WTC11 (cell line): ENCODE data around the gene PEAK1. TPM values are rescaled to one million over a fixed set of nuclear protein-coding genes. Genes with fewer than 3 reads are reported as not detected.
"Not testable (repeated sequence)": the region's sequence is repeated elsewhere in the genome, so short reads cannot be mapped to it uniquely, and the experiment has no call there.

Experiments
- ATAC-seq: fragments of 200-7000 bp; cut with Tn5 transposase; 2 replicates; pipeline ENCODE4 v1.10.0; 2021; ENCODE audit warnings: mild to moderate bottlenecking, moderate library complexity
- CTCF ChIA-PET: fragments of 300-600 bp; sonication (Branson Sonifier 250); formaldehyde crosslinking; loops from one replicate; lab custom pipeline; 2021; ENCODE audit warnings: antibody characterized with exemption; lab: Charles Lee
- POLR2A ChIA-PET: fragments of 350-600 bp; sonication (Branson Sonifier 250); formaldehyde crosslinking; loops from one replicate; lab custom pipeline; 2021; ENCODE audit warnings: antibody characterized with exemption; lab: Charles Lee
- DNase-seq: peaks from one replicate; pipeline ENCODE4 v3.0.0; 2021; ENCODE audit warnings: low spot score
- H3K27ac Mint-ChIP-seq: 2 replicates; pipeline ENCODE4 v1.8.0; 2021; ENCODE audit warnings: mixed read lengths
- H3K27me3 Mint-ChIP-seq: 2 replicates; pipeline ENCODE4 v1.8.0; 2021; ENCODE audit warnings: low read depth, mild to moderate bottlenecking, moderate library complexity, mixed read lengths
- H3K36me3 Mint-ChIP-seq: 2 replicates; pipeline ENCODE4 v1.8.0; 2021; ENCODE audit warnings: mixed read lengths
- H3K4me1 Mint-ChIP-seq: 2 replicates; pipeline ENCODE4 v1.8.0; 2022; ENCODE audit warnings: mixed read lengths
- H3K4me3 Mint-ChIP-seq: 2 replicates; pipeline ENCODE4 v1.8.0; 2021; ENCODE audit warnings: mild to moderate bottlenecking, moderate library complexity, mixed read lengths
- H3K9me3 Mint-ChIP-seq: 2 replicates; pipeline ENCODE4 v1.8.0; 2021; ENCODE audit warnings: mixed read lengths
- EMX1 ChIP-seq: fragments of 250-450 bp; sonication (Bioruptor Pico); IDR thresholded peaks from 2 replicates; pipeline ENCODE4 v1.8.0; 2021; ENCODE audit warnings: mild to moderate bottlenecking
- HMGA2 ChIP-seq: fragments of 250-450 bp; sonication (Bioruptor Pico); IDR thresholded peaks from 2 replicates; pipeline ENCODE4 v1.4.0; 2021; ENCODE audit warnings: mild to moderate bottlenecking, moderate library complexity
- NR3C1 ChIP-seq: sonication (generic); formaldehyde crosslinking; conservative IDR thresholded peaks from 2 replicates; pipeline ENCODE4 v1.8.1; 2023; ENCODE audit warnings: low read depth, mild to moderate bottlenecking, missing genetic modification reagents
- RELA ChIP-seq: sonication (generic); formaldehyde crosslinking; IDR thresholded peaks from 2 replicates; pipeline ENCODE4 v1.8.1; 2022; ENCODE audit warnings: missing genetic modification reagents, mild to moderate bottlenecking, borderline replicate concordance
- SOX15 ChIP-seq: fragments of 250-450 bp; sonication (Bioruptor Pico); IDR thresholded peaks from 2 replicates; pipeline ENCODE4 v1.9.0; 2021; ENCODE audit warnings: mild to moderate bottlenecking
- ZNF232 ChIP-seq: sonication (generic); formaldehyde crosslinking; IDR thresholded peaks from 2 replicates; pipeline ENCODE4 v1.8.0; 2022; ENCODE audit warnings: mild to moderate bottlenecking, missing genetic modification reagents
- ZNF396 ChIP-seq: fragments of 250-450 bp; sonication (Bioruptor Pico); IDR thresholded peaks from 2 replicates; pipeline ENCODE4 v1.8.0; 2021; ENCODE audit warnings: mild to moderate bottlenecking, moderate library complexity, borderline replicate concordance
- total RNA-seq: library from RNA; stranded (reverse); gene quantifications from 3 replicates; pipeline ENCODE4 v1.2.3, GENCODE V29; 2021
- TF ChIP-seq, protein P1 (sequence below): sonication (generic); formaldehyde crosslinking; conservative IDR thresholded peaks from 2 replicates; pipeline ENCODE4 v1.8.1; 2023; ENCODE audit warnings: mild to moderate bottlenecking, low read depth, missing genetic modification reagents, moderate library complexity
- TF ChIP-seq, protein P2 (sequence below): sonication (generic); formaldehyde crosslinking; IDR thresholded peaks from 2 replicates; pipeline ENCODE4 v1.8.1; 2022; ENCODE audit warnings: low read depth, mild to moderate bottlenecking, moderate library complexity, missing genetic modification reagents, borderline replicate concordance
- TF ChIP-seq, protein P3 (sequence below): sonication (generic); formaldehyde crosslinking; IDR thresholded peaks from 2 replicates; pipeline ENCODE4 v1.8.1; 2023; ENCODE audit warnings: mild to moderate bottlenecking, missing genetic modification reagents
- TF ChIP-seq, protein P4 (sequence below): sonication (generic); formaldehyde crosslinking; IDR thresholded peaks from 2 replicates; pipeline ENCODE4 v1.8.0; 2022; ENCODE audit warnings: mild to moderate bottlenecking, missing genetic modification reagents
- TF ChIP-seq, protein P5 (sequence below): fragments of 250-450 bp; sonication (Bioruptor Pico); IDR thresholded peaks from 2 replicates; pipeline ENCODE4 v1.9.0; 2021; ENCODE audit warnings: moderate library complexity, mild to moderate bottlenecking, inconsistent platforms, borderline replicate concordance
- TF ChIP-seq, protein P6 (sequence below): sonication (generic); formaldehyde crosslinking; IDR thresholded peaks from 2 replicates; pipeline ENCODE4 v1.8.0; 2022; ENCODE audit warnings: mild to moderate bottlenecking, missing genetic modification reagents
- TF ChIP-seq, protein P7 (sequence below): sonication (generic); formaldehyde crosslinking; IDR thresholded peaks from 2 replicates; pipeline ENCODE4 v1.8.0; 2023; ENCODE audit warnings: missing genetic modification reagents, mild to moderate bottlenecking, borderline replicate concordance
- TF ChIP-seq, protein P8 (sequence below): sonication (generic); formaldehyde crosslinking; IDR thresholded peaks from 2 replicates; pipeline ENCODE4 v1.8.1; 2022; ENCODE audit warnings: low read depth, missing genetic modification reagents, borderline replicate concordance

PEAK1 gene
- total RNA-seq, 1 experiment from 2014 or later: 49.0 TPM

DNA sequence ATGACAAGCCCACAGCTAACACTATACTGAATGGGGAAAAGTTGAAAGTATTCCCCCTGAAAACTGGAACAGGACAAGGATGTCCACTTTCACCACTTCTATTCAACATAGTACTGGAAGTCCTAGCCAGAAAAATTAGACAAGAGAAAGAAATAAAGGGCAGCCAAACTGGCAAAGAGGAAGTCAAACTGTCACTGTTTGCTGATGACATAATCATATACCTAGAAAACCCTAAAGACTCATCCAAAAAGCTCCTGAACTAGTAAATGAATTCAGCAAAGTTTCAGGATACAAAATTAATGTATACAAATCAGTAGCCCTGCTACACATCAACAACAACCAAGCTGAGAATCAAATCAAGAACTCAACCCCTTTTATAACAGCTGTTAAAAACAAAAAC lies 146.8 kb downstream of the PEAK1 start:
- H3K4me3 Mint-ChIP-seq, H3K27ac Mint-ChIP-seq, CTCF ChIA-PET, H3K4me1 Mint-ChIP-seq, H3K27me3 Mint-ChIP-seq, ATAC-seq, POLR2A ChIA-PET, DNase-seq: not testable (repeated sequence)
- H3K36me3 Mint-ChIP-seq: peaks cover 18% of the 10 kb centered on the region
- H3K9me3 Mint-ChIP-seq: peaks cover 13% of the 10 kb centered on the region

DNA sequence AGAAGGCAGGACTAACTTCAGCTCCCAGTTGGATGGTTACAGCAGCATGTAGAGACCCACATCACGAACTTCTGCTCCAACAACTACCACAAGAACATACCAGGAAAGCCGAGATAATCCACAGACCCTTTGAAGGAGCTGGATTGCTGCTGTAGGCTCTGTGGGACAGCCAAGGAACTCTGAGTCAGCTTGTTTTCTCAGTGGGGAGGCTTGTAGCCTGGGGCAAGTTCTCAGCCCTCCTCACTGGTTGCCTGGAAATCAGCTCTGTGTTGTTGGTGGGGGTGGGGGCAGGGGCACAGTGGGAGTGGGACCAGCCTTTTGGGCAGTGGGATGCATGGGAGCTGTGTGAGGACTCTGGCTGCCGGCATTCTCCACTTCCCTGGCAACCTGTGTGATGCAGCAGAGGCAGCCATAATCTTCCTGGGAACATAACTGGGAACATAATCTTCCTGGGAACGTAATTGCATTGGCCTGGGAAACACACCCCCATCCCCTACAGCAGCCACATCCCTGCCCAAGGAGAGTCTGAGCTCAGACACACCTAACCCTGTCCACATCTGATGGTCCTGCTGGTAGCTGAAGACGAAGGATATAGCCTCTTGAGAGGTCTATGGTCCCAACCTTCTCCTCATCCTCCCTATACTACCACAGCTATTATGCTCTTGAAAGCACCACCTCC lies 153.1 kb downstream of the PEAK1 start:
- Mint-ChIP-seq H3K27me3 (no peaks in the 10 kb centered on the region), H3K36me3 (peaks cover 31% of the 10 kb centered on the region), H3K4me3 (no peak overlapping the region), H3K4me1 (peaks cover 17% of the 10 kb centered on the region), H3K9me3 (peaks cover 21% of the 10 kb centered on the region), H3K27ac (no peak overlapping the region)
- POLR2A ChIA-PET: interaction anchor here (0.7 kb wide), 1 partner anchor 1618 kb away, joined by 3 read pairs; no protein-coding TSS in a partner anchor
- ATAC-seq (peak; percentile 66), DNase-seq (peak; percentile 23)
- CTCF ChIA-PET: no interaction called here
- TF ChIP-seq, protein P1, sequence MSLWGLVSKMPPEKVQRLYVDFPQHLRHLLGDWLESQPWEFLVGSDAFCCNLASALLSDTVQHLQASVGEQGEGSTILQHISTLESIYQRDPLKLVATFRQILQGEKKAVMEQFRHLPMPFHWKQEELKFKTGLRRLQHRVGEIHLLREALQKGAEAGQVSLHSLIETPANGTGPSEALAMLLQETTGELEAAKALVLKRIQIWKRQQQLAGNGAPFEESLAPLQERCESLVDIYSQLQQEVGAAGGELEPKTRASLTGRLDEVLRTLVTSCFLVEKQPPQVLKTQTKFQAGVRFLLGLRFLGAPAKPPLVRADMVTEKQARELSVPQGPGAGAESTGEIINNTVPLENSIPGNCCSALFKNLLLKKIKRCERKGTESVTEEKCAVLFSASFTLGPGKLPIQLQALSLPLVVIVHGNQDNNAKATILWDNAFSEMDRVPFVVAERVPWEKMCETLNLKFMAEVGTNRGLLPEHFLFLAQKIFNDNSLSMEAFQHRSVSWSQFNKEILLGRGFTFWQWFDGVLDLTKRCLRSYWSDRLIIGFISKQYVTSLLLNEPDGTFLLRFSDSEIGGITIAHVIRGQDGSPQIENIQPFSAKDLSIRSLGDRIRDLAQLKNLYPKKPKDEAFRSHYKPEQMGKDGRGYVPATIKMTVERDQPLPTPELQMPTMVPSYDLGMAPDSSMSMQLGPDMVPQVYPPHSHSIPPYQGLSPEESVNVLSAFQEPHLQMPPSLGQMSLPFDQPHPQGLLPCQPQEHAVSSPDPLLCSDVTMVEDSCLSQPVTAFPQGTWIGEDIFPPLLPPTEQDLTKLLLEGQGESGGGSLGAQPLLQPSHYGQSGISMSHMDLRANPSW (CRISPR knock-in tag): no peak
- no peak for TF ChIP-seq SOX15 (CRISPR knock-in tag)
- no peak for TF ChIP-seq EMX1 (CRISPR knock-in tag)
- TF ChIP-seq, protein P2, sequence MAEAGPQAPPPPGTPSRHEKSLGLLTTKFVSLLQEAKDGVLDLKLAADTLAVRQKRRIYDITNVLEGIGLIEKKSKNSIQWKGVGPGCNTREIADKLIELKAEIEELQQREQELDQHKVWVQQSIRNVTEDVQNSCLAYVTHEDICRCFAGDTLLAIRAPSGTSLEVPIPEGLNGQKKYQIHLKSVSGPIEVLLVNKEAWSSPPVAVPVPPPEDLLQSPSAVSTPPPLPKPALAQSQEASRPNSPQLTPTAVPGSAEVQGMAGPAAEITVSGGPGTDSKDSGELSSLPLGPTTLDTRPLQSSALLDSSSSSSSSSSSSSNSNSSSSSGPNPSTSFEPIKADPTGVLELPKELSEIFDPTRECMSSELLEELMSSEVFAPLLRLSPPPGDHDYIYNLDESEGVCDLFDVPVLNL: no peak
- TF ChIP-seq, protein P3, sequence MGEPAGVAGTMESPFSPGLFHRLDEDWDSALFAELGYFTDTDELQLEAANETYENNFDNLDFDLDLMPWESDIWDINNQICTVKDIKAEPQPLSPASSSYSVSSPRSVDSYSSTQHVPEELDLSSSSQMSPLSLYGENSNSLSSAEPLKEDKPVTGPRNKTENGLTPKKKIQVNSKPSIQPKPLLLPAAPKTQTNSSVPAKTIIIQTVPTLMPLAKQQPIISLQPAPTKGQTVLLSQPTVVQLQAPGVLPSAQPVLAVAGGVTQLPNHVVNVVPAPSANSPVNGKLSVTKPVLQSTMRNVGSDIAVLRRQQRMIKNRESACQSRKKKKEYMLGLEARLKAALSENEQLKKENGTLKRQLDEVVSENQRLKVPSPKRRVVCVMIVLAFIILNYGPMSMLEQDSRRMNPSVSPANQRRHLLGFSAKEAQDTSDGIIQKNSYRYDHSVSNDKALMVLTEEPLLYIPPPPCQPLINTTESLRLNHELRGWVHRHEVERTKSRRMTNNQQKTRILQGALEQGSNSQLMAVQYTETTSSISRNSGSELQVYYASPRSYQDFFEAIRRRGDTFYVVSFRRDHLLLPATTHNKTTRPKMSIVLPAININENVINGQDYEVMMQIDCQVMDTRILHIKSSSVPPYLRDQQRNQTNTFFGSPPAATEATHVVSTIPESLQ (CRISPR knock-in tag): no peak
- no peak for TF ChIP-seq ZNF232
- TF ChIP-seq RELA (CRISPR knock-in tag): no peak
- TF ChIP-seq, protein P4, sequence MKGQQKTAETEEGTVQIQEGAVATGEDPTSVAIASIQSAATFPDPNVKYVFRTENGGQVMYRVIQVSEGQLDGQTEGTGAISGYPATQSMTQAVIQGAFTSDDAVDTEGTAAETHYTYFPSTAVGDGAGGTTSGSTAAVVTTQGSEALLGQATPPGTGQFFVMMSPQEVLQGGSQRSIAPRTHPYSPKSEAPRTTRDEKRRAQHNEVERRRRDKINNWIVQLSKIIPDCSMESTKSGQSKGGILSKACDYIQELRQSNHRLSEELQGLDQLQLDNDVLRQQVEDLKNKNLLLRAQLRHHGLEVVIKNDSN (CRISPR knock-in tag): no peak
- TF ChIP-seq, protein P5, sequence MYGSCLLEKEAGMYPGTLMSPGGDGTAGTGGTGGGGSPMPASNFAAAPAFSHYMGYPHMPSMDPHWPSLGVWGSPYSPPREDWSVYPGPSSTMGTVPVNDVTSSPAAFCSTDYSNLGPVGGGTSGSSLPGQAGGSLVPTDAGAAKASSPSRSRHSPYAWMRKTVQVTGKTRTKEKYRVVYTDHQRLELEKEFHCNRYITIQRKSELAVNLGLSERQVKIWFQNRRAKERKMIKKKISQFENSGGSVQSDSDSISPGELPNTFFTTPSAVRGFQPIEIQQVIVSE: no peak

DNA sequence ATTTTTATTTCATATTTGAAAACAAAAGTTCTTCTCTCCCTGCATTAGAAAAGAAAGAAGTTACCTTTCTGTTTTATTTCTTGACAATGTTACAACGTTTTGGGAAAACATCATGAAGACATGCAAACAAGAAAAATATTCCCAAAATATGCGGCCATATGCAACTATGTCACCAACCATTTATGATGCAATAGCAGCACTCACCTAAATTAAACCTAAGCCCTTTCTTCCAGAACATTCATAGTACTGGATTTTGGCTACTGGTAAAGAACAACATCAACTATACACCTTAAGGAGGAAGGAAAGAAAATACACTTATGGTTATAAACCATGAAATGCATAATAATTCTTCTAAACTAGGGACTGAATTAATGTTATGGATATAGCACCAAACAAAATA lies 164.5 kb downstream of the PEAK1 start:
- ChIA-PET CTCF (no interaction called here), POLR2A (no interaction called here)
- Mint-ChIP-seq H3K27ac (no peak overlapping the region), H3K4me3 (no peak overlapping the region), H3K36me3 (peaks cover 18% of the 10 kb centered on the region), H3K9me3 (peaks cover 18% of the 10 kb centered on the region), H3K4me1 (no peaks in the 10 kb centered on the region; the same call in 1 of the 2 replicates), H3K27me3 (no peaks in the 10 kb centered on the region)
- DNase-seq: no peak
- ATAC-seq: no peak
- TF ChIP-seq, protein P6, sequence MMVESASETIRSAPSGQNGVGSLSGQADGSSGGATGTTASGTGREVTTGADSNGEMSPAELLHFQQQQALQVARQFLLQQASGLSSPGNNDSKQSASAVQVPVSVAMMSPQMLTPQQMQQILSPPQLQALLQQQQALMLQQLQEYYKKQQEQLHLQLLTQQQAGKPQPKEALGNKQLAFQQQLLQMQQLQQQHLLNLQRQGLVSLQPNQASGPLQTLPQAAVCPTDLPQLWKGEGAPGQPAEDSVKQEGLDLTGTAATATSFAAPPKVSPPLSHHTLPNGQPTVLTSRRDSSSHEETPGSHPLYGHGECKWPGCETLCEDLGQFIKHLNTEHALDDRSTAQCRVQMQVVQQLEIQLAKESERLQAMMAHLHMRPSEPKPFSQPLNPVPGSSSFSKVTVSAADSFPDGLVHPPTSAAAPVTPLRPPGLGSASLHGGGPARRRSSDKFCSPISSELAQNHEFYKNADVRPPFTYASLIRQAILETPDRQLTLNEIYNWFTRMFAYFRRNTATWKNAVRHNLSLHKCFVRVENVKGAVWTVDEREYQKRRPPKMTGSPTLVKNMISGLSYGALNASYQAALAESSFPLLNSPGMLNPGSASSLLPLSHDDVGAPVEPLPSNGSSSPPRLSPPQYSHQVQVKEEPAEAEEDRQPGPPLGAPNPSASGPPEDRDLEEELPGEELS: no peak
- TF ChIP-seq ZNF396 (no peak), NR3C1 (no peak), HMGA2 (CRISPR knock-in tag) (no peak)
- TF ChIP-seq, protein P7, sequence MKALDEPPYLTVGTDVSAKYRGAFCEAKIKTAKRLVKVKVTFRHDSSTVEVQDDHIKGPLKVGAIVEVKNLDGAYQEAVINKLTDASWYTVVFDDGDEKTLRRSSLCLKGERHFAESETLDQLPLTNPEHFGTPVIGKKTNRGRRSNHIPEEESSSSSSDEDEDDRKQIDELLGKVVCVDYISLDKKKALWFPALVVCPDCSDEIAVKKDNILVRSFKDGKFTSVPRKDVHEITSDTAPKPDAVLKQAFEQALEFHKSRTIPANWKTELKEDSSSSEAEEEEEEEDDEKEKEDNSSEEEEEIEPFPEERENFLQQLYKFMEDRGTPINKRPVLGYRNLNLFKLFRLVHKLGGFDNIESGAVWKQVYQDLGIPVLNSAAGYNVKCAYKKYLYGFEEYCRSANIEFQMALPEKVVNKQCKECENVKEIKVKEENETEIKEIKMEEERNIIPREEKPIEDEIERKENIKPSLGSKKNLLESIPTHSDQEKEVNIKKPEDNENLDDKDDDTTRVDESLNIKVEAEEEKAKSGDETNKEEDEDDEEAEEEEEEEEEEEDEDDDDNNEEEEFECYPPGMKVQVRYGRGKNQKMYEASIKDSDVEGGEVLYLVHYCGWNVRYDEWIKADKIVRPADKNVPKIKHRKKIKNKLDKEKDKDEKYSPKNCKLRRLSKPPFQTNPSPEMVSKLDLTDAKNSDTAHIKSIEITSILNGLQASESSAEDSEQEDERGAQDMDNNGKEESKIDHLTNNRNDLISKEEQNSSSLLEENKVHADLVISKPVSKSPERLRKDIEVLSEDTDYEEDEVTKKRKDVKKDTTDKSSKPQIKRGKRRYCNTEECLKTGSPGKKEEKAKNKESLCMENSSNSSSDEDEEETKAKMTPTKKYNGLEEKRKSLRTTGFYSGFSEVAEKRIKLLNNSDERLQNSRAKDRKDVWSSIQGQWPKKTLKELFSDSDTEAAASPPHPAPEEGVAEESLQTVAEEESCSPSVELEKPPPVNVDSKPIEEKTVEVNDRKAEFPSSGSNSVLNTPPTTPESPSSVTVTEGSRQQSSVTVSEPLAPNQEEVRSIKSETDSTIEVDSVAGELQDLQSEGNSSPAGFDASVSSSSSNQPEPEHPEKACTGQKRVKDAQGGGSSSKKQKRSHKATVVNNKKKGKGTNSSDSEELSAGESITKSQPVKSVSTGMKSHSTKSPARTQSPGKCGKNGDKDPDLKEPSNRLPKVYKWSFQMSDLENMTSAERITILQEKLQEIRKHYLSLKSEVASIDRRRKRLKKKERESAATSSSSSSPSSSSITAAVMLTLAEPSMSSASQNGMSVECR (CRISPR knock-in tag): no peak
- TF ChIP-seq, protein P8, sequence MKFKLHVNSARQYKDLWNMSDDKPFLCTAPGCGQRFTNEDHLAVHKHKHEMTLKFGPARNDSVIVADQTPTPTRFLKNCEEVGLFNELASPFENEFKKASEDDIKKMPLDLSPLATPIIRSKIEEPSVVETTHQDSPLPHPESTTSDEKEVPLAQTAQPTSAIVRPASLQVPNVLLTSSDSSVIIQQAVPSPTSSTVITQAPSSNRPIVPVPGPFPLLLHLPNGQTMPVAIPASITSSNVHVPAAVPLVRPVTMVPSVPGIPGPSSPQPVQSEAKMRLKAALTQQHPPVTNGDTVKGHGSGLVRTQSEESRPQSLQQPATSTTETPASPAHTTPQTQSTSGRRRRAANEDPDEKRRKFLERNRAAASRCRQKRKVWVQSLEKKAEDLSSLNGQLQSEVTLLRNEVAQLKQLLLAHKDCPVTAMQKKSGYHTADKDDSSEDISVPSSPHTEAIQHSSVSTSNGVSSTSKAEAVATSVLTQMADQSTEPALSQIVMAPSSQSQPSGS: no peak
